GM12878 (cell line): ENCODE data around the gene DNMT3A. TPM values are rescaled to one million over a fixed set of nuclear protein-coding genes. Genes with fewer than 3 reads are reported as not detected.

Experiments used
- CREB1 ChIP-seq: IDR thresholded peaks from 2 replicates; pipeline ENCODE4 v1.6.1; 2012; ENCODE audit warnings: low read depth, mild to moderate bottlenecking, inconsistent platforms
- EP300 ChIP-seq, 2 experiments: fragments of 150-350 bp in 1 of 2; IDR thresholded peaks; 2 replicates each; pipeline ENCODE4 v1.6.1; 2011 to 2012; ENCODE audit warnings: low read depth in 2 of 2, low read length in 2 of 2, borderline replicate concordance in 1 of 2, improper control_type of control experiment in 1 of 2, inconsistent platforms in 1 of 2; ENCODE audit not compliant: control insufficient read depth in 1 of 2
- FOXM1 ChIP-seq: IDR thresholded peaks from 2 replicates; pipeline ENCODE4 v1.6.1; 2012; ENCODE audit warnings: low read depth, mild to moderate bottlenecking, inconsistent platforms, low read length, moderate library complexity
- JUND ChIP-seq: IDR thresholded peaks from 2 replicates; pipeline ENCODE4 v1.6.1; 2012; ENCODE audit warnings: low read depth, mild to moderate bottlenecking, low read length, improper control_type of control experiment, moderate library complexity
- NFYA ChIP-seq: IDR thresholded peaks from 2 replicates; pipeline ENCODE4 v1.6.1; 2011; ENCODE audit warnings: low read depth, mild to moderate bottlenecking, low read length, improper control_type of control experiment, borderline replicate concordance
- NR2C1 ChIP-seq: fragments of 450-650 bp; IDR thresholded peaks from 2 replicates; pipeline ENCODE4 v1.6.1; 2017; ENCODE audit warnings: antibody characterized with exemption, mild to moderate bottlenecking, moderate library complexity
- POLR2A ChIP-seq: IDR thresholded peaks from 2 replicates; pipeline ENCODE4 v1.6.1; 2011; ENCODE audit warnings: low read depth, mild to moderate bottlenecking, low read length
- POU2F2 ChIP-seq: IDR thresholded peaks from 3 replicates; pipeline ENCODE4 v1.6.1; 2011; ENCODE audit warnings: low read depth, mild to moderate bottlenecking, low read length, borderline replicate concordance
- RBBP5 ChIP-seq: fragments of 200-600 bp; sonication (generic); conservative IDR thresholded peaks from 2 replicates; pipeline ENCODE4 v1.6.1; 2016
- RCOR1 ChIP-seq: conservative IDR thresholded peaks from 2 replicates; pipeline ENCODE4 v1.6.1; 2012; ENCODE audit warnings: low read depth, low read length, improper control_type of control experiment
- SMC3 ChIP-seq: IDR thresholded peaks from 2 replicates; pipeline ENCODE4 v1.6.1; 2011; ENCODE audit warnings: low read length, improper control_type of control experiment, borderline replicate concordance
- SRF ChIP-seq, 2 experiments: IDR thresholded peaks; 2 replicates each; pipeline ENCODE4 v1.6.1; 2011; ENCODE audit warnings: low read depth in 2 of 2, low read length in 2 of 2, mild to moderate bottlenecking in 1 of 2, moderate library complexity in 1 of 2
- WRNIP1 ChIP-seq: IDR thresholded peaks from 2 replicates; pipeline ENCODE4 v1.6.1; 2011; ENCODE audit warnings: low read depth, low read length, improper control_type of control experiment, borderline replicate concordance
- polyA plus RNA-seq, 11 experiments: library from polyadenylated mRNA; depleted of rRNA in 4 of 11; unstranded in 6 of 11; stranded (reverse) in 5 of 11; fragments of >200 nt; fragmentation: Nextera tagmentation in 4 of 11; fragmentation: Illumina TruSeq in 1 of 11; extraction: Ambion mirVana in 4 of 11; extraction: Trizol in 1 of 11; gene quantifications; 1 replicate in 1 of 11; 2 replicates in 10 of 11; pipeline versions ENCODE4 v1.2.1 to v1.2.3, GENCODE V29; 2011 to 2016; ENCODE audit warnings: inconsistent platforms in 2 of 11, missing spikeins in 2 of 11, low read depth in 1 of 11
- total RNA-seq, 4 experiments: library from RNA; depleted of rRNA in 3 of 4; stranded (reverse); fragments of >200 nt in 3 of 4; fragmentation: Illumina TruSeq in 1 of 4; extraction: Trizol in 1 of 4; gene quantifications; 2 replicates each; pipeline versions ENCODE4 v1.2.1 to v1.2.3, GENCODE V29; 2013 to 2021
- TF ChIP-seq, protein P1 (sequence below): fragments of 450-650 bp; IDR thresholded peaks from 2 replicates; pipeline ENCODE4 v1.6.1; 2018; ENCODE audit warnings: borderline replicate concordance, mild to moderate bottlenecking; ENCODE audit not compliant: partially characterized antibody
- TF ChIP-seq, protein P2 (sequence below): fragments of 450-650 bp; conservative IDR thresholded peaks from 2 replicates; pipeline ENCODE4 v1.6.1; 2017; ENCODE audit warnings: mild to moderate bottlenecking, moderate library complexity
- TF ChIP-seq, protein P3 (sequence below): IDR thresholded peaks from 2 replicates; pipeline ENCODE4 v1.6.1; 2012; ENCODE audit warnings: mild to moderate bottlenecking, low read depth, low read length
- TF ChIP-seq, protein P4 (sequence below): fragments of 450-650 bp; formaldehyde crosslinking; IDR thresholded peaks from 2 replicates; pipeline ENCODE4 v1.4.0; 2020; ENCODE audit warnings: mild to moderate bottlenecking, moderate library complexity

The DNMT3A gene
- total and polyA plus RNA-seq, 10 of the 15 experiments (the other 5 are each of a cell fraction or from before 2014, with no cell fraction given), result 7.4 to 51.6 (median 17.4) TPM

DNA sequence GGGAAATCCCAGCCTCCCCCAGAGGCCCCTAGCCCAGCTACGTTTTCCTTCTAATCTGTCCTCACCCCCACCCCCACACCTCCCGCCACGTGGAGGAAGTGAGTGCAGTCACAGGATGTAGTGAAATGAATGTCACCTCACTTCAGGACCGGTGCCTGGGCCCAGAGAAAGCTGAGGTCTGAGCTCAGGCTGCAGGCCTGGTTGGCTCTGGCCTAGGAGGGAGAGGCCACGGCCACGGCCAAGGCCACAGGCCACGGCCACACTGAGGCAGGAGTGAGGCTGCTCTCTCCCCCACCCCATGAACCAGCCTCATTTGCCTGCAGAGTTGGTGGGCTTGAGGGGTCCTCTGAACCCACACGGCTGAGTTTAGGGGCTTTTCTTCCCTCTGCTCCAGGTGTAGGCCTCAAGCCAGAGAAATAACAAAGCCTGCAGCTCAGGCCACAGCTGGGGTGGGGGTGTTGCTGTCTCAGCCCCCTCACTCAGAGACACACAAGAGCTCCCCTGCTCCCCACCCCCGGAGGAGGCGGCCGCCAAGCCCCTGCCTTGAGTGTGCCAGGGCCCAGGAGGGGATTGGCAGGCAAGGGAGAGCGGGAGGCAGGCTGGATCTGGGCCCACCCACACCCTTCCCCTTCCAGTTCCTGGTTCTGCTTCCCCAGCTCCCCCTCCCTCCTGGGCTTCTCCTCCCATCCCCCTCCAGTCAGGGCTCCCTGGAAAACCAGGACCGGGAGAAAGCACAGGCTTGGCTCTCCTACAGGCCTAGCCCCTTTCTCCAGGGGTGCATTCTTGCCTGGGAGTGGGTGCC lies 27.0 kb downstream of the DNMT3A start (continued):
- TF ChIP-seq FOXM1, result no peak
- TF ChIP-seq, protein P1, sequence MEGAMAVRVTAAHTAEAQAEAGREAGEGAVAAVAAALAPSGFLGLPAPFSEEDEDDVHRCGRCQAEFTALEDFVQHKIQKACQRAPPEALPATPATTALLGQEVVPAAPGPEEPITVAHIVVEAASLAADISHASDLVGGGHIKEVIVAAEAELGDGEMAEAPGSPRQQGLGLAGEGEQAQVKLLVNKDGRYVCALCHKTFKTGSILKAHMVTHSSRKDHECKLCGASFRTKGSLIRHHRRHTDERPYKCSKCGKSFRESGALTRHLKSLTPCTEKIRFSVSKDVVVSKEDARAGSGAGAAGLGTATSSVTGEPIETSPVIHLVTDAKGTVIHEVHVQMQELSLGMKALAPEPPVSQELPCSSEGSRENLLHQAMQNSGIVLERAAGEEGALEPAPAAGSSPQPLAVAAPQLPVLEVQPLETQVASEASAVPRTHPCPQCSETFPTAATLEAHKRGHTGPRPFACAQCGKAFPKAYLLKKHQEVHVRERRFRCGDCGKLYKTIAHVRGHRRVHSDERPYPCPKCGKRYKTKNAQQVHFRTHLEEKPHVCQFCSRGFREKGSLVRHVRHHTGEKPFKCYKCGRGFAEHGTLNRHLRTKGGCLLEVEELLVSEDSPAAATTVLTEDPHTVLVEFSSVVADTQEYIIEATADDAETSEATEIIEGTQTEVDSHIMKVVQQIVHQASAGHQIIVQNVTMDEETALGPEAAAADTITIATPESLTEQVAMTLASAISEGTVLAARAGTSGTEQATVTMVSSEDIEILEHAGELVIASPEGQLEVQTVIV, result no peak
- TF ChIP-seq SRF (IDR thresholded peaks at IDR 0.05; ENCODE audit: low read depth in 2 of 2, low read length in 2 of 2), result 0 out of 4 replicates have a peak, but pooled peaks of 1 of the 2 experiments have one; percentile 15
- no peak for TF ChIP-seq NFYA
- TF ChIP-seq POU2F2, result no peak
- TF ChIP-seq, protein P2, sequence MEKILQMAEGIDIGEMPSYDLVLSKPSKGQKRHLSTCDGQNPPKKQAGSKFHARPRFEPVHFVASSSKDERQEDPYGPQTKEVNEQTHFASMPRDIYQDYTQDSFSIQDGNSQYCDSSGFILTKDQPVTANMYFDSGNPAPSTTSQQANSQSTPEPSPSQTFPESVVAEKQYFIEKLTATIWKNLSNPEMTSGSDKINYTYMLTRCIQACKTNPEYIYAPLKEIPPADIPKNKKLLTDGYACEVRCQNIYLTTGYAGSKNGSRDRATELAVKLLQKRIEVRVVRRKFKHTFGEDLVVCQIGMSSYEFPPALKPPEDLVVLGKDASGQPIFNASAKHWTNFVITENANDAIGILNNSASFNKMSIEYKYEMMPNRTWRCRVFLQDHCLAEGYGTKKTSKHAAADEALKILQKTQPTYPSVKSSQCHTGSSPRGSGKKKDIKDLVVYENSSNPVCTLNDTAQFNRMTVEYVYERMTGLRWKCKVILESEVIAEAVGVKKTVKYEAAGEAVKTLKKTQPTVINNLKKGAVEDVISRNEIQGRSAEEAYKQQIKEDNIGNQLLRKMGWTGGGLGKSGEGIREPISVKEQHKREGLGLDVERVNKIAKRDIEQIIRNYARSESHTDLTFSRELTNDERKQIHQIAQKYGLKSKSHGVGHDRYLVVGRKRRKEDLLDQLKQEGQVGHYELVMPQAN, result no peak
- peak; percentile 64; the same call in 1 of the 2 replicates for TF ChIP-seq CREB1
- TF ChIP-seq SMC3, result no peak
- TF ChIP-seq, protein P3, sequence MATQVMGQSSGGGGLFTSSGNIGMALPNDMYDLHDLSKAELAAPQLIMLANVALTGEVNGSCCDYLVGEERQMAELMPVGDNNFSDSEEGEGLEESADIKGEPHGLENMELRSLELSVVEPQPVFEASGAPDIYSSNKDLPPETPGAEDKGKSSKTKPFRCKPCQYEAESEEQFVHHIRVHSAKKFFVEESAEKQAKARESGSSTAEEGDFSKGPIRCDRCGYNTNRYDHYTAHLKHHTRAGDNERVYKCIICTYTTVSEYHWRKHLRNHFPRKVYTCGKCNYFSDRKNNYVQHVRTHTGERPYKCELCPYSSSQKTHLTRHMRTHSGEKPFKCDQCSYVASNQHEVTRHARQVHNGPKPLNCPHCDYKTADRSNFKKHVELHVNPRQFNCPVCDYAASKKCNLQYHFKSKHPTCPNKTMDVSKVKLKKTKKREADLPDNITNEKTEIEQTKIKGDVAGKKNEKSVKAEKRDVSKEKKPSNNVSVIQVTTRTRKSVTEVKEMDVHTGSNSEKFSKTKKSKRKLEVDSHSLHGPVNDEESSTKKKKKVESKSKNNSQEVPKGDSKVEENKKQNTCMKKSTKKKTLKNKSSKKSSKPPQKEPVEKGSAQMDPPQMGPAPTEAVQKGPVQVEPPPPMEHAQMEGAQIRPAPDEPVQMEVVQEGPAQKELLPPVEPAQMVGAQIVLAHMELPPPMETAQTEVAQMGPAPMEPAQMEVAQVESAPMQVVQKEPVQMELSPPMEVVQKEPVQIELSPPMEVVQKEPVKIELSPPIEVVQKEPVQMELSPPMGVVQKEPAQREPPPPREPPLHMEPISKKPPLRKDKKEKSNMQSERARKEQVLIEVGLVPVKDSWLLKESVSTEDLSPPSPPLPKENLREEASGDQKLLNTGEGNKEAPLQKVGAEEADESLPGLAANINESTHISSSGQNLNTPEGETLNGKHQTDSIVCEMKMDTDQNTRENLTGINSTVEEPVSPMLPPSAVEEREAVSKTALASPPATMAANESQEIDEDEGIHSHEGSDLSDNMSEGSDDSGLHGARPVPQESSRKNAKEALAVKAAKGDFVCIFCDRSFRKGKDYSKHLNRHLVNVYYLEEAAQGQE, result no peak
- no peak for TF ChIP-seq WRNIP1
- no peak for TF ChIP-seq RBBP5
- TF ChIP-seq JUND, result no peak
- TF ChIP-seq NR2C1, result no peak
- TF ChIP-seq RCOR1, result no peak
- peak; percentile 90 for TF ChIP-seq POLR2A
- TF ChIP-seq, protein P4, sequence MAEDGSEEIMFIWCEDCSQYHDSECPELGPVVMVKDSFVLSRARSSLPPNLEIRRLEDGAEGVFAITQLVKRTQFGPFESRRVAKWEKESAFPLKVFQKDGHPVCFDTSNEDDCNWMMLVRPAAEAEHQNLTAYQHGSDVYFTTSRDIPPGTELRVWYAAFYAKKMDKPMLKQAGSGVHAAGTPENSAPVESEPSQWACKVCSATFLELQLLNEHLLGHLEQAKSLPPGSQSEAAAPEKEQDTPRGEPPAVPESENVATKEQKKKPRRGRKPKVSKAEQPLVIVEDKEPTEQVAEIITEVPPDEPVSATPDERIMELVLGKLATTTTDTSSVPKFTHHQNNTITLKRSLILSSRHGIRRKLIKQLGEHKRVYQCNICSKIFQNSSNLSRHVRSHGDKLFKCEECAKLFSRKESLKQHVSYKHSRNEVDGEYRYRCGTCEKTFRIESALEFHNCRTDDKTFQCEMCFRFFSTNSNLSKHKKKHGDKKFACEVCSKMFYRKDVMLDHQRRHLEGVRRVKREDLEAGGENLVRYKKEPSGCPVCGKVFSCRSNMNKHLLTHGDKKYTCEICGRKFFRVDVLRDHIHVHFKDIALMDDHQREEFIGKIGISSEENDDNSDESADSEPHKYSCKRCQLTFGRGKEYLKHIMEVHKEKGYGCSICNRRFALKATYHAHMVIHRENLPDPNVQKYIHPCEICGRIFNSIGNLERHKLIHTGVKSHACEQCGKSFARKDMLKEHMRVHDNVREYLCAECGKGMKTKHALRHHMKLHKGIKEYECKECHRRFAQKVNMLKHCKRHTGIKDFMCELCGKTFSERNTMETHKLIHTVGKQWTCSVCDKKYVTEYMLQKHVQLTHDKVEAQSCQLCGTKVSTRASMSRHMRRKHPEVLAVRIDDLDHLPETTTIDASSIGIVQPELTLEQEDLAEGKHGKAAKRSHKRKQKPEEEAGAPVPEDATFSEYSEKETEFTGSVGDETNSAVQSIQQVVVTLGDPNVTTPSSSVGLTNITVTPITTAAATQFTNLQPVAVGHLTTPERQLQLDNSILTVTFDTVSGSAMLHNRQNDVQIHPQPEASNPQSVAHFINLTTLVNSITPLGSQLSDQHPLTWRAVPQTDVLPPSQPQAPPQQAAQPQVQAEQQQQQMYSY (CRISPR knock-in tag), result no peak
- peak; percentile 20 to 26; a peak in 1 of 4 replicates for TF ChIP-seq EP300 (IDR thresholded peaks at IDR 0.05; ENCODE audit: borderline replicate concordance in 1 of 2, control insufficient read depth in 1 of 2, low read depth in 2 of 2, low read length in 2 of 2)
